C4-2B (cell line): ENCODE data around the gene UBN1.

ENCODE experiments used
- H3K27ac ChIP-seq: fragments of 450-650 bp; 2 replicates; pipeline ENCODE4 v1.5.1; 2017
- CTCF ChIP-seq: fragments of 450-650 bp; conservative IDR thresholded peaks from 2 replicates; pipeline ENCODE4 v1.5.1; 2017; ENCODE audit warnings: mild to moderate bottlenecking
- ZFX ChIP-seq: fragments of 450-650 bp; IDR thresholded peaks from 2 replicates; pipeline ENCODE4 v1.6.1; 2017

The UBN1 gene

GRCh38 chr16:4836727-4837126, 10.6 kb upstream of the UBN1 start:
- no peak overlapping the region for H3K27ac ChIP-seq

GRCh38 chr16:4837733-4838501, 9.4 kb upstream of the UBN1 start:
- H3K27ac ChIP-seq = no peak overlapping the region
- no peak for TF ChIP-seq CTCF

More at GRCh38 chr16:4836727-4837126, 10.6 kb upstream of the UBN1 start:
- no peak for TF ChIP-seq CTCF
- no peak for TF ChIP-seq ZFX

- H3K27ac ChIP-seq = no peak overlapping the region
- TF ChIP-seq ZFX = no peak
- TF ChIP-seq CTCF = no peak; the same call in 1 of the 2 replicates
Measured at GRCh38 chr16:4839942-4840341, 7.3 kb upstream of the UBN1 start.

- TF ChIP-seq ZFX = no peak
- TF ChIP-seq CTCF = no peak
Measured at GRCh38 chr16:4840984-4841383, 6.3 kb upstream of the UBN1 start.

GRCh38 chr16:4846503-4846900, 779 bp upstream of the UBN1 start:
- no peak for TF ChIP-seq CTCF
- TF ChIP-seq ZFX = no peak
- H3K27ac ChIP-seq = peak overlapping the region; percentile 91

More at GRCh38 chr16:4840984-4841383, 6.3 kb upstream of the UBN1 start:
- no peak overlapping the region for H3K27ac ChIP-seq

GRCh38 chr16:4847774-4848587, 700 bp downstream of the UBN1 start:
- H3K27ac ChIP-seq = peak overlapping the region; percentile 91
- no peak for TF ChIP-seq CTCF
- TF ChIP-seq ZFX = peak; percentile 77

GRCh38 chr16:4850211-4850610, 2.9 kb downstream of the UBN1 start:
- H3K27ac ChIP-seq = no peak overlapping the region
- TF ChIP-seq ZFX = no peak
